Liver (tissue), 9 donors: ENCODE measurements around the gene CCDC6. TPM values are rescaled to one million over a fixed set of nuclear protein-coding genes. Genes with fewer than 3 reads are reported as not detected.

Source experiments
- DNase-seq: peaks from one replicate; pipeline ENCODE4 v3.0.0-alpha.2; 2017; ENCODE audit warnings: low spot score
- H3K27ac ChIP-seq, 2 donors: one replicate each; pipeline ENCODE4 v1.7.0; 2013; ENCODE audit warnings: inconsistent platforms in 2 of 2, low read length in 2 of 2, control low read depth in 1 of 2, low read depth in 1 of 2, mild to moderate bottlenecking in 1 of 2
- H3K27me3 ChIP-seq, 4 donors: one replicate each; pipeline versions ENCODE4 v1.6.1 to v1.7.0; 2013; ENCODE audit warnings: low read length in 3 of 4, inconsistent platforms in 1 of 4, mild to moderate bottlenecking in 1 of 4, moderate library complexity in 1 of 4; ENCODE audit not compliant: control insufficient read depth in 4 of 4, insufficient read depth in 4 of 4
- H3K36me3 ChIP-seq, 4 donors: one replicate each; pipeline versions ENCODE4 v1.6.1 to v1.7.0; 2013; ENCODE audit warnings: low read length in 3 of 4, mild to moderate bottlenecking in 3 of 4, low read depth in 1 of 4, moderate library complexity in 1 of 4; ENCODE audit not compliant: control insufficient read depth in 4 of 4, insufficient read depth in 3 of 4
- H3K4me1 ChIP-seq, 4 donors: one replicate each; pipeline versions ENCODE4 v1.6.1 to v1.7.0; 2013; ENCODE audit warnings: low read length in 3 of 4, mild to moderate bottlenecking in 3 of 4, moderate library complexity in 1 of 4; ENCODE audit not compliant: control insufficient read depth in 4 of 4, insufficient read depth in 4 of 4
- H3K4me3 ChIP-seq, 3 donors: one replicate each; pipeline versions ENCODE4 v1.6.1 to v1.7.0; 2013; ENCODE audit warnings: low read length in 3 of 3, control low read depth in 1 of 3, low read depth in 1 of 3, mild to moderate bottlenecking in 1 of 3
- H3K9ac ChIP-seq, 2 donors: one replicate each; pipeline ENCODE4 v1.7.0; 2013; ENCODE audit warnings: low read length in 2 of 2, mild to moderate bottlenecking in 2 of 2, moderate library complexity in 2 of 2, control low read depth in 1 of 2, low read depth in 1 of 2
- H3K9me3 ChIP-seq, 4 donors: one replicate each; pipeline versions ENCODE4 v1.6.1 to v1.7.0; 2013; ENCODE audit warnings: low read length in 3 of 4; ENCODE audit not compliant: control insufficient read depth in 4 of 4
- EGR1 ChIP-seq, 2 donors: IDR thresholded peaks; 2 replicates each; pipeline ENCODE4 v1.6.1; 2016 to 2018; ENCODE audit warnings: antibody characterized with exemption in 2 of 2, low read depth in 2 of 2
- FOXA1 ChIP-seq: IDR thresholded peaks from 2 replicates; pipeline ENCODE4 v1.6.1; 2016; ENCODE audit warnings: antibody characterized with exemption
- FOXA2 ChIP-seq: IDR thresholded peaks from 2 replicates; pipeline ENCODE4 v1.6.1; 2016; ENCODE audit warnings: antibody characterized with exemption
- GABPA ChIP-seq, 2 donors: IDR thresholded peaks in 1 of 2; conservative IDR thresholded peaks in 1 of 2; 2 replicates each; pipeline ENCODE4 v1.6.1; 2016; ENCODE audit warnings: antibody characterized with exemption in 2 of 2, mild to moderate bottlenecking in 1 of 2, moderate library complexity in 1 of 2
- HNF4A ChIP-seq, 2 donors: conservative IDR thresholded peaks; 2 replicates each; pipeline ENCODE4 v1.6.1; 2016; ENCODE audit warnings: antibody characterized with exemption in 2 of 2, mild to moderate bottlenecking in 2 of 2
- JUND ChIP-seq, 2 donors: IDR thresholded peaks; 2 replicates each; pipeline ENCODE4 v1.6.1; 2016; ENCODE audit warnings: antibody characterized with exemption in 2 of 2
- RAD21 ChIP-seq, 2 donors: IDR thresholded peaks; 2 replicates each; pipeline ENCODE4 v1.6.1; 2016; ENCODE audit warnings: antibody characterized with exemption in 2 of 2, mild to moderate bottlenecking in 2 of 2
- REST ChIP-seq: IDR thresholded peaks from 2 replicates; pipeline ENCODE4 v1.6.1; 2016; ENCODE audit warnings: antibody characterized with exemption, mild to moderate bottlenecking
- RXRA ChIP-seq, 2 donors: IDR thresholded peaks; 2 replicates each; pipeline ENCODE4 v1.6.1; 2017 to 2018; ENCODE audit warnings: antibody characterized with exemption in 2 of 2, mild to moderate bottlenecking in 1 of 2
- SP1 ChIP-seq: IDR thresholded peaks from 2 replicates; pipeline ENCODE4 v1.6.1; 2018; ENCODE audit warnings: antibody characterized with exemption, mild to moderate bottlenecking
- TAF1 ChIP-seq: conservative IDR thresholded peaks from 2 replicates; pipeline ENCODE4 v1.6.1; 2016; ENCODE audit warnings: antibody characterized with exemption, mild to moderate bottlenecking
- YY1 ChIP-seq: IDR thresholded peaks from 2 replicates; pipeline ENCODE4 v1.6.1; 2016; ENCODE audit warnings: antibody characterized with exemption, mild to moderate bottlenecking
- WGBS: extraction: QIAGEN DNeasy Blood & Tissue Kit; methylation state at CpG from one replicate; pipeline ENCODE4 v1.1.7; 2013; 5-methylcytosine and 5-hydroxymethylcytosine counted together
- polyA plus RNA-seq, 2 donors: library from polyadenylated mRNA; stranded (reverse) in 1 of 2; unstranded in 1 of 2; fragments of 200-250 nt in 1 of 2; fragments of >200 nt in 1 of 2; fragmentation: Nextera tagmentation in 1 of 2; extraction: Ambion mirVana in 1 of 2; gene quantifications; one replicate each; pipeline versions ENCODE4 v1.2.1 to v1.2.3, GENCODE V29; 2013 to 2015
- total RNA-seq, 2 donors: library from RNA; depleted of rRNA; stranded (reverse); fragments of >200 nt; gene quantifications; one replicate each; pipeline ENCODE4 v1.2.3, GENCODE V29; 2014
- TF ChIP-seq, protein P1 (sequence below): IDR thresholded peaks from 2 replicates; pipeline ENCODE4 v1.6.1; 2016; ENCODE audit warnings: antibody characterized with exemption
- TF ChIP-seq, protein P2 (sequence below): fragments of 150-350 bp; IDR thresholded peaks from 2 replicates; pipeline ENCODE4 v1.5.1; 2017; ENCODE audit warnings: improper control_type of control experiment, low read depth, low read length; ENCODE audit not compliant: missing input control
- donor health status: healthy.
- donor health status: healthy.
- donor health status: healthy.
- donor health status: healthy.
- donor health status: healthy.

The CCDC6 gene
- total and polyA plus RNA-seq, 4 donors: 4.7 to 14.3 (median 8.8) TPM

- DNase-seq: no peak
- Histone ChIP-seq H3K9me3 (peaks cover 0 to 10% (median 2%) of the 10 kb centered on the region in 4 donors), H3K4me3 (no peak overlapping the region), H3K27ac (no peak overlapping the region), H3K36me3 (no peaks in the 10 kb centered on the region), H3K27me3 (no peaks in the 10 kb centered on the region), H3K4me1 (no peaks in the 10 kb centered on the region), H3K9ac (no peak overlapping the region)
- no peak for TF ChIP-seq RAD21 (IDR thresholded peaks at IDR 0.05)
- TF ChIP-seq GABPA (IDR thresholded peaks at IDR 0.05 in 1 of 2, conservative IDR thresholded peaks at IDR 0.05 in 1 of 2): no peak
- no peak for TF ChIP-seq TAF1
- TF ChIP-seq EGR1 (IDR thresholded peaks at IDR 0.05; ENCODE audit: low read depth in 2 of 2): no peak
- TF ChIP-seq FOXA2: no peak
- 86% methylated on average over 2 of the region's 2 CpGs for WGBS
Observed at GRCh38 chr10:59926086-59926485, 19.7 kb upstream of the CCDC6 start.

GRCh38 chr10:59922907-59923306, 16.6 kb upstream of the CCDC6 start:
- H3K36me3 ChIP-seq: no peaks in the 10 kb centered on the region
- no peak for DNase-seq
- H3K9ac ChIP-seq: no peak overlapping the region
- H3K9me3 ChIP-seq: peaks cover 0 to 10% (median 3%) of the 10 kb centered on the region in 4 donors
- TF ChIP-seq YY1 (no peak), RAD21 (IDR thresholded peaks at IDR 0.05) (no peak), FOXA1 (no peak), GABPA (IDR thresholded peaks at IDR 0.05 in 1 of 2, conservative IDR thresholded peaks at IDR 0.05 in 1 of 2) (no peak), FOXA2 (no peak), HNF4A (conservative IDR thresholded peaks at IDR 0.05) (no peak), SP1 (no peak), REST (no peak), TAF1 (no peak), JUND (IDR thresholded peaks at IDR 0.05) (no peak), EGR1 (IDR thresholded peaks at IDR 0.05; ENCODE audit: low read depth in 2 of 2) (no peak), RXRA (IDR thresholded peaks at IDR 0.05) (no peak)
- TF ChIP-seq, protein P1, sequence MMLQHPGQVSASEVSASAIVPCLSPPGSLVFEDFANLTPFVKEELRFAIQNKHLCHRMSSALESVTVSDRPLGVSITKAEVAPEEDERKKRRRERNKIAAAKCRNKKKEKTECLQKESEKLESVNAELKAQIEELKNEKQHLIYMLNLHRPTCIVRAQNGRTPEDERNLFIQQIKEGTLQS: no peak
- TF ChIP-seq, protein P2, sequence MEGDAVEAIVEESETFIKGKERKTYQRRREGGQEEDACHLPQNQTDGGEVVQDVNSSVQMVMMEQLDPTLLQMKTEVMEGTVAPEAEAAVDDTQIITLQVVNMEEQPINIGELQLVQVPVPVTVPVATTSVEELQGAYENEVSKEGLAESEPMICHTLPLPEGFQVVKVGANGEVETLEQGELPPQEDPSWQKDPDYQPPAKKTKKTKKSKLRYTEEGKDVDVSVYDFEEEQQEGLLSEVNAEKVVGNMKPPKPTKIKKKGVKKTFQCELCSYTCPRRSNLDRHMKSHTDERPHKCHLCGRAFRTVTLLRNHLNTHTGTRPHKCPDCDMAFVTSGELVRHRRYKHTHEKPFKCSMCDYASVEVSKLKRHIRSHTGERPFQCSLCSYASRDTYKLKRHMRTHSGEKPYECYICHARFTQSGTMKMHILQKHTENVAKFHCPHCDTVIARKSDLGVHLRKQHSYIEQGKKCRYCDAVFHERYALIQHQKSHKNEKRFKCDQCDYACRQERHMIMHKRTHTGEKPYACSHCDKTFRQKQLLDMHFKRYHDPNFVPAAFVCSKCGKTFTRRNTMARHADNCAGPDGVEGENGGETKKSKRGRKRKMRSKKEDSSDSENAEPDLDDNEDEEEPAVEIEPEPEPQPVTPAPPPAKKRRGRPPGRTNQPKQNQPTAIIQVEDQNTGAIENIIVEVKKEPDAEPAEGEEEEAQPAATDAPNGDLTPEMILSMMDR: no peak
- no peak overlapping the region for H3K27ac ChIP-seq
- WGBS: 61% methylated on average over 3 of the region's 3 CpGs
- no peaks in the 10 kb centered on the region for H3K4me1 ChIP-seq
- H3K4me3 ChIP-seq: no peak overlapping the region
- H3K27me3 ChIP-seq: no peaks in the 10 kb centered on the region
